NCI-H510A (cell line): ENCODE data around the gene ACP4.

ENCODE experiments used
- DNase-seq: peaks from one replicate; lab custom pipeline; 2025; lab: John Stamatoyannopoulos, UW

Gene ACP4

DNA sequence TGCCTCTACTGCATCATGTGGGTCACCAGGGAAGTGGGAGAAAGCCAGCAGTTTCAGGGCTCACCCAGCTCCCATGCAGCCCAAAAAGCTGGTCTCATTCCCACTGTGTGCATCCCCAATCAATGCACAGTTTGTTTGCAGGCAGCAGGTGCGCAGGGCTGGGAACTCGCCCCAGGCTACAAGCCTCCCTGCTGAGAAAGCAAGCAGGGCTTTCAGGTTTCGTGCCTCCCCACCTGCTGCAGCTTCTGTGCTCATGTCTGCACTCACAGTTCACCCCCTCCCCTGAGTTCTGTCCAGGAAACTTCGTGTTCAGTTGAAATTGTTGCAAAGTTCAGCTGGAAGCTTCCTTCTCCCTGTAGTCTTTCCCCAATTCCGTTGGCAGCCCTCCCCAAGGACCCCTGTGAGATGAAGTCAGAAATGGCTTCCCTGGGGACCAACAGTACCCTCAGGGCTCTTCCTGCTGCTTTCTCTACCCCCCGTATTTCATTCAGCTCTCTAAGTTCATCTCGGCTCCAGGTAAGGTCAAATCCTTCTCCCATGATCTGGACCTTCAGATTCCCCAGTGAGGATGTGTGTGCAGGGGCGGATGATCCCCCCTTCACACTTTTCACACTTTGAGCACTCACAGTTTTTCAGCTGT lies 54.2 kb downstream of the ACP4 start:
- no peak for DNase-seq
